KOPT-K1 (cell line): ENCODE data around the gene RSRC1.
"Not testable (repeated sequence)": the region's sequence is repeated elsewhere in the genome, so short reads cannot be mapped to it uniquely, and the experiment has no call there.

Experiments used
- H3K27ac ChIP-seq: fragments of 200-600 bp; sonication (generic); 2 replicates; pipeline ENCODE4 v1.5.1; 2016; ENCODE audit warnings: antibody characterized with exemption, mild to moderate bottlenecking, low read depth, low read length; ENCODE audit not compliant: poor library complexity, severe bottlenecking
- H3K36me3 ChIP-seq: fragments of 200-600 bp; sonication (generic); 2 replicates; pipeline ENCODE4 v1.5.1; 2017; ENCODE audit warnings: antibody characterized with exemption, mild to moderate bottlenecking, low read length, moderate library complexity; ENCODE audit not compliant: insufficient read depth
- H3K9me3 ChIP-seq: fragments of 200-600 bp; sonication (generic); 2 replicates; pipeline ENCODE4 v1.5.1; 2017; ENCODE audit warnings: antibody characterized with exemption, low read length, mild to moderate bottlenecking; ENCODE audit not compliant: insufficient read depth, poor library complexity, severe bottlenecking

RSRC1 gene

DNA sequence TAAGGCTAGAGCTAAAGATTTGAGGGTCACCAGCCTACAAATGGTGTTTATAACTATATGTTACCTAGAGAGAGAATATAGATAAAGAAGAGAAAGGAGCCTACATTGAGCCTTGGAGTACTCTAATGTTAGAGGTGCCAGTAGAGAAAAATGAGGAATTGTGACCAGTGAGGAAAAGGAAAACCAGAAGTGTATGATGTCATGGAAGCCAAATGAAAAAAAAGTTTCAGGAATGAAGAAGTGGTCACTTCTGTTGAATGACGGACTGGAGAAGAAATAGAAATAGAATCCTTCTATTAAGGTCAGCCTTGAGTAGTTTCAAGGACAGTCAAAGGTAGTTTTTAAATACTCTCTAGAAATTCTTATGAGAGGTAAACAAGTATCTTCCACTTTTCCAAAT lies 409.9 kb downstream of the RSRC1 start:
- no peaks in the 10 kb centered on the region for H3K9me3 ChIP-seq

GRCh38 chr3:158520433-158520832 lies 410.5 kb downstream of the RSRC1 start:
- Histone ChIP-seq H3K36me3 (no peaks in the 10 kb centered on the region), H3K9me3 (no peaks in the 10 kb centered on the region), H3K27ac (no peak overlapping the region)

More for the DNA sequence above, 409.9 kb downstream of the RSRC1 start:
- no peaks in the 10 kb centered on the region for H3K36me3 ChIP-seq
- H3K27ac ChIP-seq: no peak overlapping the region

DNA sequence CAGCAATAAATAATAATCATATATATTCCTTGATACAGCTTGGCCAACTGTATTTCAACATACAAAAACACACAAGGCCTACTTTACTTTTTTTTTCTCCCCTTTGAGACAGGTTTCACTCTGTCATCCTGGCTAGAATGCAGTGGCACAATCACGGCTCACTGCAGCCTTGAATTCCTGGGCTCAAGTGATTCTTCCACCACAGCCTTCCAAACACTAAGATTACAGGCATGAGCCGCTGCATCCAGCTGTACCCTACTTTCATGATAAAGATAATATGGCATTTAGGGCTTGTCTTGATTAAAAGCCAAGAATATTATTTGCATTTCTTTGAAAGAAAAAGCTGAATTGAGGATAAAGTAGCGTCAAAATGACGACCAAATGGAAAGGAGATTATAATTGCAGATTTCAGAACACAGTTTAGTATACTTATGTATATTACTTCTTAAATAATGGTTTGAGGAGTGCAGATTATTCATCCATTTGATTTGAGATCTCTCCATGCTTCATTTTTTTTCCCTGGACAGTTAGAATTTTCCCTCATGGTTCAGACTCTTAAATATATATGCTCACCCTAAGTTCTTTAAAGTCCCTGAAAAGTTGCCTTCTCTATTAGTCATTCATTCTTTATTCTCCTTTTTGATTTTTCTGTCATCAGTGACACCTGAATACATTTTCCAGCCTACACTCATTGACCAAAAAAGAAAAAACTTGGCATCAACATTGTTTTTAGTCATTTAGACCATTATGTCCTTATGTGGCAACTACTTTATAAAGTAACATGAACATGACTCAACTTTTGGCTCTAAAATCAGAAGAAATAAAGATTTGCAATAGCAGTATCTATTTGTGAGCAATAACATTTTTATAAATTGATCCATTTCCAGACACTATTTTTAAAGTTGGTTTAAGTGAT lies 412.6 kb downstream of the RSRC1 start:
- Histone ChIP-seq H3K27ac (no peak overlapping the region), H3K9me3 (no peaks in the 10 kb centered on the region), H3K36me3 (no peaks in the 10 kb centered on the region)

- no peaks in the 10 kb centered on the region for H3K9me3 ChIP-seq
- no peaks in the 10 kb centered on the region for H3K36me3 ChIP-seq
- no peak overlapping the region for H3K27ac ChIP-seq
These were observed 418.3 kb downstream of the RSRC1 start for GRCh38 chr3:158528076-158528674.

DNA sequence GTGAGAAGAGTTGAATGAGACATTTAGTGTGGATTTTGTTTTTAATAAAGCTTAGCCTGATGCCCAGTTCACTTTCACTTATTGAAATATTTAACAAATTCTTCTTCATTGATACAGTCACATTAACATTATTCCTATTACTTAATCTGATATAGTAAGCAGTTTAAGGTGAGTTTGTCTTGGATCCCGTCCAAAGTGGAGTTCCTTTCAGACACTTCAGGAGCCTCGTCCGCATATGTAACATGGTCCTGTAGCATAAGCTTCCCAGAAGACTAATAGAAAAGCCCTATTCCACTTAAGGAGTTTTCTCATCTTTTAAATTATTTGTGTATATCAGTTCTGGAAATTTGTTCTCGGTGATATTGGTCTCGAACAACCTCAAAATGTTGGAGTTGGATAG lies 421.4 kb downstream of the RSRC1 start:
- no peak overlapping the region for H3K27ac ChIP-seq
- H3K9me3 ChIP-seq: no peaks in the 10 kb centered on the region
- no peaks in the 10 kb centered on the region for H3K36me3 ChIP-seq

GRCh38 chr3:158532099-158532734 lies 422.3 kb downstream of the RSRC1 start:
- Histone ChIP-seq H3K27ac (no peak overlapping the region), H3K9me3 (no peaks in the 10 kb centered on the region), H3K36me3 (no peaks in the 10 kb centered on the region)

DNA sequence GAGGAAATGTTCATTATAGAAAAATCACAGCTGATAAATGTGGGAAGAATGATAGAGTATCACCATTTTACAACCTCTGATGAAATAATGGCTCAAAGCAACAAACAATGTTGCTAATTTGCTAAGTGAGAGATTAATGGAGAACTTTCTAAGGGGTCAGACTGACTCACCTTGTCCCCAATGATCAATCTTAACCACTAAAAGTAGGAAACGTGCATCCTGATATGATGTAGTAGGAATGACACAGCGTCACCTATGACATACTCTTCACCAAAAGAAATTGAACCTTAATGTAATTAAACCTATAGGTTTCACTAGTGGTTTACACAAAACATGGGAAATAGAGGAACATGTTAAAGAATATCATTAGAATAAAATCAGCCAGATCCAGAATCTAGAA lies 426.0 kb downstream of the RSRC1 start:
- Histone ChIP-seq H3K9me3 (no peaks in the 10 kb centered on the region), H3K36me3 (no peaks in the 10 kb centered on the region), H3K27ac (no peak overlapping the region)

- Histone ChIP-seq H3K9me3 (no peaks in the 10 kb centered on the region), H3K36me3 (peaks cover 2% of the 10 kb centered on the region; the same call in 1 of the 2 replicates), H3K27ac (no peak overlapping the region)
These were observed 429.6 kb downstream of the RSRC1 start for GRCh38 chr3:158539414-158540014.

- Histone ChIP-seq H3K27ac (no peak overlapping the region), H3K9me3 (no peaks in the 10 kb centered on the region), H3K36me3 (peaks cover 7% of the 10 kb centered on the region; the same call in 1 of the 2 replicates)
These were observed 430.2 kb downstream of the RSRC1 start for GRCh38 chr3:158540066-158540465.

DNA sequence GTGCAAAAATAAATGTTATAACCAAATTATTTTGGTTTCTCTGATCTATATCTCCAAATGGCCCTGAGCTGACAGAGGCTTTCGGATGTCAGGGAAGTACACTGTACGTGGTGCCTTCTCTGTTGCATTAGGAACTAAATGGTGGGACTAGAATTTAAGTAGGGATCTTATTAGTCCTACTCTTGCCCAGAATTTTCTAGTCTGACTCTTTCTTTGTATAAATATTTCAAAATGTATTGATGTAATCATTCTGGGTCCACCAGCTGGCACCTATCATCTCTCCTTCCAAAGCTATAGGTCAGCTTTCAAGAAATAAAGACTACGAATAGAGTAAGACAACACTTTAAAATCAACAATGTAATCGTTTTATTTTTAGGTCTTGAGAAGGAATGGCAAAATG lies 438.8 kb downstream of the RSRC1 start:
- peaks cover 8% of the 10 kb centered on the region; the same call in 1 of the 2 replicates for H3K36me3 ChIP-seq
- no peak overlapping the region for H3K27ac ChIP-seq
- H3K9me3 ChIP-seq: no peaks in the 10 kb centered on the region

- not testable (repeated sequence) for H3K9me3 ChIP-seq, H3K36me3 ChIP-seq, H3K27ac ChIP-seq
These were observed 440.0 kb downstream of the RSRC1 start for GRCh38 chr3:158549938-158550337.

- Histone ChIP-seq H3K27ac (no peak overlapping the region), H3K9me3 (no peaks in the 10 kb centered on the region), H3K36me3 (no peaks in the 10 kb centered on the region)
These were observed 442.2 kb downstream of the RSRC1 start for GRCh38 chr3:158552124-158552523.

GRCh38 chr3:158559504-158559903 lies 449.6 kb downstream of the RSRC1 start:
- no peaks in the 10 kb centered on the region for H3K36me3 ChIP-seq
- no peaks in the 10 kb centered on the region for H3K9me3 ChIP-seq
- no peak overlapping the region for H3K27ac ChIP-seq

GRCh38 chr3:158560979-158561378 lies 451.1 kb downstream of the RSRC1 start:
- Histone ChIP-seq H3K9me3 (peaks cover 6% of the 10 kb centered on the region), H3K27ac (no peak overlapping the region), H3K36me3 (no peaks in the 10 kb centered on the region)

DNA sequence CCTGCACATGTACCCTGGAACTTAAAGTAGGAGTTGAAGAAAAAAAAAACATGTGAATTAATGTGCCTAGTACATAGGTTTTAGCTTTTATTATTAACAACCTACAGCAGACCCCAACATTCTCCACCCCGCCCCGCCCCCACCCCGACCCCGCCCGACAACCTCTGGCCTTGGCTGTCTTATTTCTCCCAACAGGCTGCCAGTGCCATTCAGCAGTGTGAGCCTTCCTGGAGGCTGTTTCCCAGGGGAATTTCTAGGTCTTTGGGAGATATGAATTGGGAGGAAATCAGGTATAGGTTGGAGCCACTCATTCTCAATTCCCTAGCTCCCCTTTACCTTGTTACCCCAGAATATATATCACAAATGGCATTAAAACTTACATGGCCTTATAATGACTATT lies 452.8 kb downstream of the RSRC1 start:
- Histone ChIP-seq H3K36me3 (no peaks in the 10 kb centered on the region), H3K9me3 (peaks cover 6% of the 10 kb centered on the region), H3K27ac (no peak overlapping the region)
